ENCODE results near the gene TUFT1. TPM values are rescaled to one million over a fixed set of nuclear protein-coding genes. Genes with fewer than 3 reads are reported as not detected.

The TUFT1 gene, protein sequence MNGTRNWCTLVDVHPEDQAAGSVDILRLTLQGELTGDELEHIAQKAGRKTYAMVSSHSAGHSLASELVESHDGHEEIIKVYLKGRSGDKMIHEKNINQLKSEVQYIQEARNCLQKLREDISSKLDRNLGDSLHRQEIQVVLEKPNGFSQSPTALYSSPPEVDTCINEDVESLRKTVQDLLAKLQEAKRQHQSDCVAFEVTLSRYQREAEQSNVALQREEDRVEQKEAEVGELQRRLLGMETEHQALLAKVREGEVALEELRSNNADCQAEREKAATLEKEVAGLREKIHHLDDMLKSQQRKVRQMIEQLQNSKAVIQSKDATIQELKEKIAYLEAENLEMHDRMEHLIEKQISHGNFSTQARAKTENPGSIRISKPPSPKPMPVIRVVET
- 24.2 TPM for polyA plus RNA-seq (2013, experiment 1 of 2; ENCODE audit: insufficient read length)
- 25.2 TPM for polyA plus RNA-seq (2013, experiment 2 of 2; ENCODE audit: insufficient read length)

DNA sequence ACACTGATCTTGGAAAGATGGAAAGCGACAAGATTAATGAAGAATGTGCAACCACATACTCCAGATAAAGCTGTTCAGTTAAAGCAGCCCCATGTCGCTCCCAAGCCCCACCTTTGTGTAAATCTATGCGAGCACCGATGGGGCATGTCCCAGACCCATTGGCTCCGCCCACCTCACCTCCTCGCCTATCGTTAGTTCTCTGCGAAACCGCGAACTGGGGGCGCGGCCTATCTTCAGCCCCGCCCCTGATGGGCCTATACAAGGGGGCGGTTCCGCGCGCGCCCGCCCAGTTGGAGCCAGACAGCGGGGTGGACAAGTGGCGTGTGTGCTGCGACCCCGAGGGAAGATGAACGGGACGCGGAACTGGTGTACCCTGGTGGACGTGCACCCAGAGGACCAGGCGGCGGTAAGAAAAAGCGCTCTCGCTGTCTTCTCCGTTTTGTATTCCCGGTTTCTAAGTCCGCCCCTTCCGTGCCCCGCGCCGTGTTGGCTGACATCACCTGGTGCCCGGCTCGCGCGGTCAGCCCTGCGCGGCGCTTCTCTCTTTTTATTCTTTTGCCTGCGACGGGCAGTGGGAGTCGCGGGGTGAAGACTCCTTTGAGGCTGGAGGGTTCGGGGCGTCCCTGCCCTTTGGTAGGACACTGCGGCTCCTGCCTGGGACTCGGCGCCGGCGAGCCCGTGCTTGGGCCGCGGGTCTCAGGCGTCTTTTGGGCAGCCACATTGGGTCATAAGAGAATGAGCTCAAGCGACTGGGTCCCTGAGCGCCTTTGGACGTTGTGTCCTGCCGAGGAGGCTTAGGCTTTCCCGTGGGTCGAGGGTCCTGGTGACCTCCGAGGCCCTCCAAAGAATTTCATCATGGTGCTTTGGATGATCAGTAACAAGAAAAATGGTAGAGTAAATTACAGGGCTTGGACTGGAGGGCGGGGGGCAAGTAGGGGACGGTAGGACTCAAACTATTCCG lies at the start of gene TUFT1:
Gene TUFT1 (plus strand): TSS at position 289 of the 961 bp plus-strand sequence. CDS start 58 bp downstream, at position 347.
- DNase-seq: peak; percentile 91

DNA sequence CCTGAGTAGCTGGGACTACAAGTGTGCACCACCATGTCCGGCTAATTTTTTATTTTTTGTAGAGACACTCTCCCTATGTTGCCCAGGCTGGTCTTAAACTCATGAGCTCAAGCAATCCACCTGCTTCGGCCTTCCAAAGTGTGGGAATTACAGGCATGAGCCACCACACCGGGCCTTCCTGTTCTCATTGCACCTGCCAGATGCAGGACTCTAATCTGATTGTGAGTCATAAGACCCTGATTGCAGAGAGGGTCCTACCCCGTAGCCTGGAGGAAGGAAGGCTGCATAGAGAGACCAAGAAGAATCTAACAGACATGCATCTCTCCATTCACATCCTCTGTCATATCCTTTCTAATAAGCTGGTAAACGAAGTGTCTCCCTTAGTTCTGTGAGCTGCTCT lies 48.5 kb upstream of the TUFT1 start:
- no peak for DNase-seq

DNA sequence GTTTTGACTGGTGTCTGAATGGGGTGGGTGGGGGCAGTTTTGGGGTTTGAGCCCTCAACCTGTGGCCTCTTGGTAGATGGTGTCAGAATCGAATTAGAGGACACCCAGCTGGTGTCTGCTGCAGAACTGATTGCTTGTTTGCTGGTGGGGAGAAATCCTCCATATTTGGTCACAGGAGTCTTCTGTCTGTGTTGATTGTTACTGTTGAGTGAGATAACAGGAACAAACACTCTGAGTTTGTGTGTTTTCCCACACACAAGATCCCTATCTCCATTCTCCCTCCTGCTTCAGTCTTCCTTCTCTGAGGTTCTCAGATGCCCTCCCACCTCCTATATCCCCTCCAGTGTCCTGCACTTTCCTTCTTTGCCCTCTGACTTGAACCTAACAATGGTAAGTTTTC lies 48.0 kb upstream of the TUFT1 start:
- DNase-seq: no peak

DNA sequence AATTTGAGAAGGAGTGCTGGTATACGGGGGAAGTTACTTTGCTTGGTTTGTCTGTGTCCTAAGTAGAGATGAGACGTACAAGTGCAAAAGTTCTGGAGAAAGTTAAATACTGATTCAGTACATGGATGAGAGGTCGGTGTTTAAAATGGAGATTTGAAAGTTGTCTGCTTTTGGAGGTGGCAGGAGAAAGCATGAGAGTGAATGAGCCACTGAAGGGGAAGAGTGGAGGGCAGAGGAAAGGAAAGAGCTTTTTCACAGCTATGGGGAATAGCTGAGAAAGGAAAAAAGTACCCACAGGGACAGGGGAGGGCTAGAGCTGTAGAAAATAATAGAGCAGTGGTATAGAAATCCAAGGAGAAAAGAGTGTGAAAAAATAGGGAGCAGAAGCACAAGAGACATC lies 47.1 kb upstream of the TUFT1 start:
- DNase-seq: no peak

DNA sequence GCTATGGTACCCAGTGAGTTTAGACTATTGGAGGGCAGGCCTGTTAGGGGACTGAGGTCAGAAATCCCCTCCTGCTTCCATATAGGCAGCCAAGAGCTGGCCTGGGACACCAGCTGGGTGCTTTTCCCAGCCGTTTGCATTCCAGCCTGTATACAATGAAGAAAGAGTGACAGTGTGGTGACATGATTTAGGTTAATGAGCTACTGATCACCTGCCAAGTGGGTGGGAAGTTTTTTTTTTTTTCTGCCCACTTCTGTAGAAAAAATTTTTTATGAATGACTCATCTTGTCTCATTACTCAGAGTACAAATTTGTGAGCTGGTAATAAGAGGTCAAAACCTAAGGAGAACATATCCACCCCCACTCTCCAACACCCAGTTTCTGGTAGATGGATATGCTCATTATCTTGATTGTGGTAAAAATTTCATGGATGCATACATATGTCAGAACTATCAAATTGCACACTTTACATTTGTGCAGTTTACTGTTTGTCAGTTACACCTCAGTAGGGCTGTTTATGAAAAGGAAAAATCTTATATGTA lies 45.3 kb upstream of the TUFT1 start:
- peak; percentile 84 for DNase-seq

DNA sequence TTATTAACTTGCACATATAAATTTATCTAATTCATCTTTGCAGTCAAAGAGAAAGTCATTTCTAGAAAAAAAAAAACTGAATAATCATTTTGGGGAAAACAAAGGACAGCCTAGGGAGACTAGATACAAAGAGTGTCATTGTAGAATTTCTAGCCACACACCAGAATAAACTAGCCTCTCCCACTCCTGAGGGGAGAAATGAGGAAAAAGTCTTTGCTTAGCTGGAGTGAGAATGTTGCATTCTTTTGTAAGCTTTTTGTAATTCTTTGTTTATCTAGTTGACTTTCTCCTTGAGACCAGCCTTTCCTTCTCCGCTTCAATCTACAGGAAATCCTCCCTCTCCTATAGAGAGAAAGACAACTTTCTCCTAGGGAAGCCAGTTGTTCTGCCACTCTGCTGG lies 44.8 kb upstream of the TUFT1 start:
- DNase-seq: no peak

DNA sequence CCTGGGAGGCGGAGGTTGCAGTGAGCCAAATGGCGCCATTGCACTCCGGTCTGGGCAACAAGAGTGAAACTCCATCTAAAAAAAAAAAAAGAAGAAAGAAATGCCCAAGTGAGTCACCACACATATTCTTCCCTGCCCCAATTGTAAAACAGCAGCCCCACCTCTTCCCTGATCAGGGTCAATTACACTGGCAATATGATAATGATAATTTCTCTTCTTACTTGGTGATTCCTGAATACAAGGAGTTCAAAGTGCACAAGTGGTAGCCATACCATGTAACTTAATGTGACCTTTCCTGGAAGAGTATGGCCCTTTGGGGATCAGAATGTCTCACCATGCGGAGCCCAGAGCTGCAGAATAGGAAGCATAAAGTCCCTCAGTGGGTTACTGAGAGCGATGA lies 40.7 kb upstream of the TUFT1 start:
- no peak for DNase-seq

DNA sequence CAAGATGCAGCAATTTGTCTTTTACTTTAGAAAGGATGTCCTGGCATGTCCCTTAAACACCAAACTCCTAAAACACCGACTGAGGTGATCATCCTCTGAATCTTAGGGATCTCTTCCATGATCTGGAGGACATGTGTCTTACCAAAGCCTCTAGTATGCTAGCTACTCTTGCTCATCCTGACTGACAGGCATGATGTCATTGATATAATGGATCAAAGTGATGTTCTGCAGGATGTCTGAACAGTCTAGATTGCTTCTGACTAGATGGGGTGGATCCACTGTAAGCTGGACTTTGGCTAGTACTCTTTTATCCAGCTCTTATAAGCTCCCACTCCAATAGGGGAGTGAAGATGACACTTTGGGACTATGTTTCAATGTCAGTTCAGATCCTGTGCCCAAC lies 40.2 kb upstream of the TUFT1 start:
- DNase-seq: no peak

DNA sequence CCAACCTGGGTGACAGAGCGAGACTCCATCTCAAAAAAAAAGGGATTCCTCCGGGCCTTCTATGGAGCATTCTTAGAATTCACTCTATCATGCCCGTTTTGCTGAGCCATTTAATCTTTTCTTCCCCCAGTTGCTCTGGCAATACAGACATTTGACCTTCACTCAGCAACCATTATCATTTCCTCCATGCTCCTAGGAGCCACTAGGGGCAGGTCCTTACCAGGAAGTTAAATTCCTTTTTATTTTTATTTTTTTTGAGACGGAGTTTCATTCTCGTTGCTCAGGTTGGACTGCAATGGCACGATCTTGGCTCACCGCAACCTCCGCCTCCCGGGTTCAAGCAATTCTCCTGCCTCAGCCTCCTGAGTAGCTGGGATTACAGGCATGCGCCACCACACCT lies 38.6 kb upstream of the TUFT1 start:
- DNase-seq: no peak

DNA sequence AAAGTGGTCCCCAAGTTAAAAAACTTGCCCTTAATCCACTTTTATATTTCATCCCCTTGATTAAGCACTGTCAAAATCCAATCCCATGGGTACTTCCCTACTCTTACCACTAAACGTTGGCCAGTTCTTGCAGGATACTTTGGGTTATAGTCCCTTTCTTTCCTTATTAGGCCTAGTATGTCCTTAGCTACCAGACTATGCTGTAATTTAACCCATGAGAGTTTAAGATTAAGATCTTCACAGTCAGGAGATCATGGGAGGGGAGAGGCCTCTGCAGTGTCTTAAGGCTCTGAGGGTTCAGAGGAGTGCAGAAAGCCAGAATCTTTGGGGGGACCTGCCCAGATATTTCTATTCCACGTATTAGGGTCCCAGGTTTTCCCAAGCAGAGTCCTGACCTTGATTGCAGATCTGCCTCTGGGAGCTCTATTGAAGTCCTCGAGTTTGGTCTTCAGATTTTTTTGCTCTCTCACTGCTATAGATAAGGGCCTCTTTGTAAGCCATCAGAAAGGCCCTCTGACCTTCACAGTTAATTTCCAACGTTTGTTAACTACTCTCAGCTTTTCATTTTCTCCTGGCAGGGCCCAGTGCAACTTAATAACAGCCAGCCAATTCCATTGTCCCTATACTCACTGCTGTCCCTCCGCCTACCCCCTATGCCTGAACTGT lies 37.9 kb upstream of the TUFT1 start:
- no peak for DNase-seq

DNA sequence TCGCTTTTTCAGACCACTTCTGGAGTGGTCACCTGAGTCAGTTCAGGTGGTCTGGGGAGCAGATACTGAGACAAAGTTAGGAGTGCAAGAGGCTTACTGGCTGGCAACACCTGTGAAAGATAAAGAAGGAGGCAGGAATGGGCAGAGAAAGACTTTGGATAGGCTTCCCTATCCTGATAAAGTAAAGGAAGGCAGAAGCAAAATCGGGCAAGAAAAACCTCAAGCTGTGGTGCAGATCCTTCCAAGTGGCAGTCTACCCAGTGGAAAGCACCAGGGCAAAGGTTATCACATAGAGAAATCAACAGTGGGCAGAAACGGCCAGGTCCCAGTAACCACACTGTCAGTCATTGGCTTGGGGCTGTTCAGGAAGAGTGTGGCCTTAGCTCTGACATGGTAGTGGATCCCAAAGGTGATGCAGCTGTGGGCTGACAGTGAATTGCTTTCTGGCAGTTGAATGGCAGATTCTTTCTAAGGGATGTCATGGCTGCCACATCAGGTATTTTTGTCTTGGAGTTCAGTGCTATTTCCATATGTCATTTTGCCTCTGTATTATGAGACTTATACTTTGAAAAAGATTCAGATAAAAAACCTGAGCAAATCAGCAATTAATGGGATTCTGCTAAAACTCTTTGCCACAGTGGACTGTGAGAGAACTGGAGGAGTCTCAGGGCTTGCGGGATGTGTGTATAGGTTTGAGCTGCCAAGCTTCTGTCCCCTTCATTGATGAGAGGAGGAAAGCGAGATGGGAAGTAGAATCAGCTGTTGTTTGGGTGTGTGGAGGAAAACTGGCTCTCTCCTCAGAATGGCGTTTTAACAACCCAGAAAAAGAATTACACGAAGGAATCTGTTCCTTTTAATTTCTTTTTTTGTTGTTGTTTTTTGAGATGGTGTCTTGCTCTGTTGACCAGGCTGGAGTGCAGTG lies 37.0 kb upstream of the TUFT1 start:
- DNase-seq: no peak

DNA sequence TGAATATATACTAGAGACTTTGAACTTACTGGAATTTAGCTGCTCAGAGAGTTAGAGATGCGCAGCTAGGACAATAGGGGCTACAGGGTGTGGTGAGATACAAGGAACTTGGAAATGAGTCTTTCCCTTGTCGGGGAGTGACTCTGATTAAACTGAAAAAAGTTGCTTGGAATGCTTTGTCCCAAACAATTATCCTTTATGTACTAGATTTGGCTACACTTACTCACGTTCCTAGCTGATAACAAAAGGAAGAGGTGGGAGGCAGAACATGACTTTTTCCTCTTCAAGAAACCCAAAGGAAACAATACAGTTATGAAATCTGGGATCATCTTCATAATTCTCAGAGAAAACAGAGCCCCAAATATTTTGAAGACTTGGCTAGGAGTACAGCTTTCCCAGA lies 35.9 kb upstream of the TUFT1 start:
- no peak for DNase-seq

DNA sequence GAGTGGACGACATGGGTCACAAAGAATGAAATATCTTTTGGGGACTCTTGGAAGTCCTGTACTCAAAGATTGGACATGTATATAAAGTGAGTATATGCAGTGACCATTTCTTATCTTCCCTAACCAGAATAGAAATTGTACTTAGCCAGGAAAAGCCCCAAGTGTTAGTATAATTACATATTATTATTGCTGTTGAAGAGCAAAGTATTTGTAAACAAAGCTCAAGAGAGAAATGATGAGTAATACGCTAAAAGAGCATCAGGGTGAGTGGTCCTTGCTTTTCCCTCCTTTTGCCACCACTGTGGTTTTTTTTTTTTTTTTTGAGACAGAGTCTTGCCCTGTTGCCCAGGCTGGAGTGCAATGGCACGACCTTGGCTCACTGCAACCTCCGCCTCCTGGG lies 35.4 kb upstream of the TUFT1 start:
- DNase-seq: no peak

DNA sequence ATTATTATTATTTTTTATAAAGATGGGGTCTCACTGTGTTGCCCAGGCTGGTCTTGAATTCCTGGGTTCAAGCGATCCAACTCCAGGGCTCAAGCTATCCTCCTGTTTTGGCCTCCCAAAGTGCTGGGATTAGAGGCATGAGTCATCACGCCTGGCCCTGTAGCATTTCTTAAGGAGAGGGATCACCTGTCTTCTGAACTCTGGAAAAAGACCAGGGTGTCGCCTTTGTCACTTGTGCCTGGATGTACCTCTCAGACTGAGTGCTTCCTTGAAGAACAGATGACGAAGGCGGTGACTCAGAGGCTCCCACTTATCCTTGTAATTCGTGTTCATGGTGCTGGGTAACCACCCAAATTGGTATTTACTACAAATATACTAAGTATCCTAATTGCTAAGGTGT lies 31.3 kb upstream of the TUFT1 start:
- DNase-seq: no peak

DNA sequence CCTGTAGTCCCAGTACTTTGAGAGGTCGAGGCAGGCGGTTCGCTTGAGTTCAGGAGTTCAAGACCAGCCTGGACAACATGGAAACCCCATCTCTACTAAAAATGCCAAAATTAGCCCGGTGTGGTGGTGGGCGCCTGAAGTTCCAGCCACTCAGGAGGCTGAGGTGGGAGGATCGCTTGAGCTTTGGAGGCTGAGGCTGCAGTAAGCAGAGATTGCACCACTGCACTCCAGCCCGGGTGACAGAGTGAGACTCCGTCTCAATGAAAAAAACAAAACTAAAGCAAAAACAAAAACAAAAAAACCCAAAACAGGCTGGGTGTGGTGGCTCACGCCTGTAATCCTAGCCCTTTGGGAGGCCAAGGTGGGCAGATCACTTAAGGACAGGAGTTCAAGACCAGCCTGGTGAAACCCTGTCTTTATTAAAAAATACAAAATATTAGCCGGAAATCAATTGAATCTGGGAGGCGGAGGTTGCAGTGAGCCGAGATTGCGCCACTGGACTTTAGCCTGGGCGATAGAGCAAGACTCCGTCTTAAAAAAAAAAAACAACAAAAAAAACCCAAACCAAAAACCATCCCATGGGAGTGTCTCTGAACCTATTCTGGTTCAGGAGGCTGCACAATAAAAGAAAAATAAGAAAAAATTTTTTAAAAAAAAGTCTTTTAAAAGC lies 30.6 kb upstream of the TUFT1 start:
- DNase-seq: no peak

DNA sequence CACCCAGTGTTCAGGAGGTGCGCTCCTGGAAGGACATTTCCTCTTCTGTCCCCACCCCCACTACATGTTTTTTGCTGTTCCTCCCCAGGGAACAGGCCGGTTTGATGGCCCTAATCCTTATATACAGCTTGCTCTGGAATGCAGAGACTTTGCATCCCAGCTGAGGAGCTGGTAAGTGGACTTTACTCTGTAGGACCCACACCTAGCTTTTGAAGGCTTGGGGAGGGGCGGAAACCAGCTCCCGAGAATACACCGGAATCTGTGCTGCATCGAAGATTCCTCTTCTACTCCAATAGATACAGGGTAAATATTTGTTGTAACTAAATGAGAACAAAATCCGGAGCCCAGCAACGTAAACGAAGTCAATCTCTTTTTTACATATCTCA lies 30.1 kb upstream of the TUFT1 start:
- DNase-seq: no peak

DNA sequence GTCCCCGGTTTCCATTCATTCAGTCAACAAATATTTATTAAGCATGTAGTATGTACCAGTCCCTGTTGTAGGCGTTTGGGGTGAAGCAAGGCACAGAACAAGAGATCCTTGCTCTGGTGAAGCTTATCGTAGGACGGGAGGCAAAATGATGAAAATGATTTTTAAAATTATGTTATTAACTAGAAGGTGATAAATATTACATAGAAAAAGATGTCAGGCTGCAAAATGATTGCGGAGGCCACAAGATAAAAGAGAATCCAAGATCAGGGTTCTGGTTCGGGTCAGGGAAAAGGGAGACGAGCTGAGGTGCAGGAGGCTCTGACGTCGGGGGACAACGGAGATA lies 29.5 kb upstream of the TUFT1 start:
- no peak for DNase-seq

DNA sequence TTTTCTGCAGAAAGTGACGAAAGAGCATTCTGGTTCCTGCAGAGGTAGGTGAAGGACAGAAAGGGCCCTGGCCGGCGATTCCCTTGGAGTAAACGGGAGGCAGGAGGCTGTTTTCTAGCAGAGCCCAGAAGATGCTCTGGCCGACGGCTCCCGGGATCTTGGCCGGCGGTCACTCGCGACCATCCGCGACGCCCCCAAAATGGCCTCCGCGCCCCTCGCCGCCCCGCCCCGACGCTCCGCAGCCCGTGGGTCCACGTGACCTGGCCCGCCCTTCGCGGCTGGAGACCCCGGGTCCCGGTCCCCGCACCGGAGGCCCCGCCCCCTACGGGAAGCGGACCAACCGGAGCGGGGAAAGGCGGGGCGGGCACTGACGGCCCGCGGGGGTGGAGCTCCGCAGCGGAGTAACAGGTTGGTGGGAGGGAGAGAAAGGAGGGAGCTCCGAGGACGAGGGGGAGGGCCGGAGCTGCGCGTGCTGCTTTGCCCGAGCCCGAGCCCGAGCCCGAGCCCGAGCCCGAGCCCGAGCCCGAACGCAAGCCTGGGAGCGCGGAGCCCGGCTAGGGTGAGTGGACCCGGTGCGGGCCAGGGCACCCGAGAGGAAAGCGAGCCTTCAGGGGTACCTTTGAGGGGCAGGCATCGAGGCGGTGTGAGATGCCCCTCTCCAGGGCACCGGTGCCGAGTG lies 29.0 kb upstream of the TUFT1 start, which contains the start of gene CGN:
Gene CGN (plus strand): TSS at position 431 of the 679 bp plus-strand sequence. CDS start 7,133 bp downstream, outside the sequence.
- peak; percentile 38 for DNase-seq

DNA sequence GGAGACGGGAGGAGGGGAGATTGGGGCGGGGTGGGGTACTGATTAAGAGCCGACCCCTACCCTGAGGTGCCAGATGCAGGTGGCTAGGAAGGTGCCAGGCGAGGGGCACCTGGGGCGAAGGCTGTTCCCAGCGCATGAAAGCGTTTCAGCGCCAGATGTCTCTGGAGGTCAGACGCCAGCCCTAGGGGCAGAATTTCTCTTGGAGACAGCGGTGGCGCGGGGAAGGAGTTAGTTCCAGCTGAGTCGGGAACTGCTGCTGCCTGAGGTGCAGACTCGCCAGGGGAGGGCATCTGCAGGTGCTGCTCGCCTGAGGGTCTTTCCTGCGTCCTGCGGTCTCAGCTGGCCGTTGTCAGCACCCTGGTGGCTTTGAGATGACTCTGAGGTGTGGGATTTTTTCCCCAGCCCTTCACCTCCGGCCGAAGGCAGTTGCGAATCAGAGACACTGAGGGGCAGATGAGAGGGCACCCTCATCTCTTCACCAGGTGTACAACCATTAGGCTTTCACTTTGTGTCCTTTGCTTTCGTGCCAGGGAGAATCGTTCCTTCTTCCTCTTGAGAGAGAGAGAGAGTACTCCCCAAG lies 28.4 kb upstream of the TUFT1 start:
- no peak for DNase-seq

DNA sequence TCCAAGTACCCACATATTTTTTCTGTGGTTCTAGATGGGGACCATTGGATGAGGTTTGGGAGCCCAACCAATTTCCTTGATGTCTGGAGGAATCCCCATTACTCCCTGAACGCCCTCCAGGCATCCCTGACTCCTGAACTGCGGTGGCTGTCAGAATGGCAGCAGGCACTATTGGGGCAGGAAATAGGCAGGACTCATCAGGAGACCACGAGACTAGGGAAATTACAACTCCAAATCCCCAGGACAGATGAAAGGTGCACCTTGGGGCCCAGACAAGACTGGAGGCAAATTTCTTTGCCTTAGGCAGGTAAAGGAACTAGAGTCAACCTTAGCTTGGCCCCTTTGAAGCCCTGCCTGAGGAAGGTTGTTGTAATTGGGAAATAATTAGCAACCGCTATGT lies 27.8 kb upstream of the TUFT1 start:
- DNase-seq: no peak

Measured in fibroblast of skin of abdomen (primary cell).